Fibroblast of gingiva (primary cell): Measurements from ENCODE around the gene MRPS7.

Experiments used
- DNase-seq: peaks from one replicate; pipeline ENCODE4 v3.0.0-alpha.2; 2011; ENCODE audit warnings: low read depth

The MRPS7 gene

GRCh38 chr17:75261336-75262111 lies at the start of gene MRPS7, which contains the start of gene GGA3:
MRPS7 (plus strand) TSS chr17:75261879; CDS start chr17:75261901, 22 bp downstream.
GGA3 (minus strand) TSS chr17:75261606; CDS start chr17:75261587, 19 bp downstream.
- DNase-seq, result peak; percentile 92

- no peak for DNase-seq
Measured at GRCh38 chr17:75218131-75218530, 43.5 kb upstream of the MRPS7 start.

- DNase-seq, result no peak
Measured at GRCh38 chr17:75219815-75220214, 41.9 kb upstream of the MRPS7 start.

- DNase-seq, result no peak
Measured at GRCh38 chr17:75225016-75225415, 36.7 kb upstream of the MRPS7 start.

GRCh38 chr17:75227729-75228128 lies 34.0 kb upstream of the MRPS7 start:
- DNase-seq, result no peak

- peak; percentile 70 for DNase-seq
Measured at GRCh38 chr17:75228305-75228704, 33.4 kb upstream of the MRPS7 start.

GRCh38 chr17:75228847-75229246 lies 32.8 kb upstream of the MRPS7 start:
- no peak for DNase-seq

- no peak for DNase-seq
Measured at GRCh38 chr17:75231071-75231470, 30.6 kb upstream of the MRPS7 start.

GRCh38 chr17:75231741-75232464 lies 29.8 kb upstream of the MRPS7 start:
- DNase-seq, result no peak

GRCh38 chr17:75232786-75233185 lies 28.9 kb upstream of the MRPS7 start:
- no peak for DNase-seq

GRCh38 chr17:75237100-75238014 lies 24.3 kb upstream of the MRPS7 start:
- DNase-seq, result no peak

GRCh38 chr17:75238020-75238580 lies 23.6 kb upstream of the MRPS7 start:
- DNase-seq, result no peak

GRCh38 chr17:75238684-75239191 lies 22.9 kb upstream of the MRPS7 start:
- DNase-seq, result peak; percentile 58

GRCh38 chr17:75239214-75239613 lies 22.5 kb upstream of the MRPS7 start:
- no peak for DNase-seq

- DNase-seq, result no peak
Measured at GRCh38 chr17:75239778-75240393, 21.8 kb upstream of the MRPS7 start.

GRCh38 chr17:75240394-75241142 lies 21.1 kb upstream of the MRPS7 start:
- DNase-seq, result no peak

- peak; percentile 67 for DNase-seq
Measured at GRCh38 chr17:75241143-75241430, 20.6 kb upstream of the MRPS7 start.

GRCh38 chr17:75241502-75241901 lies 20.2 kb upstream of the MRPS7 start:
- DNase-seq, result peak; percentile 22

- peak; percentile 44 for DNase-seq
Measured at GRCh38 chr17:75241996-75242460, 19.7 kb upstream of the MRPS7 start.

GRCh38 chr17:75242461-75243042 lies 19.1 kb upstream of the MRPS7 start:
- no peak for DNase-seq
